ENCODE results near the gene EIF2B2. TPM values are rescaled to one million over a fixed set of nuclear protein-coding genes. Genes with fewer than 3 reads are reported as not detected.

The EIF2B2 gene
- total and polyA plus RNA-seq, 3 experiments from 2014 or later: 28.3 to 66.7 (median 57.4) TPM

DNA sequence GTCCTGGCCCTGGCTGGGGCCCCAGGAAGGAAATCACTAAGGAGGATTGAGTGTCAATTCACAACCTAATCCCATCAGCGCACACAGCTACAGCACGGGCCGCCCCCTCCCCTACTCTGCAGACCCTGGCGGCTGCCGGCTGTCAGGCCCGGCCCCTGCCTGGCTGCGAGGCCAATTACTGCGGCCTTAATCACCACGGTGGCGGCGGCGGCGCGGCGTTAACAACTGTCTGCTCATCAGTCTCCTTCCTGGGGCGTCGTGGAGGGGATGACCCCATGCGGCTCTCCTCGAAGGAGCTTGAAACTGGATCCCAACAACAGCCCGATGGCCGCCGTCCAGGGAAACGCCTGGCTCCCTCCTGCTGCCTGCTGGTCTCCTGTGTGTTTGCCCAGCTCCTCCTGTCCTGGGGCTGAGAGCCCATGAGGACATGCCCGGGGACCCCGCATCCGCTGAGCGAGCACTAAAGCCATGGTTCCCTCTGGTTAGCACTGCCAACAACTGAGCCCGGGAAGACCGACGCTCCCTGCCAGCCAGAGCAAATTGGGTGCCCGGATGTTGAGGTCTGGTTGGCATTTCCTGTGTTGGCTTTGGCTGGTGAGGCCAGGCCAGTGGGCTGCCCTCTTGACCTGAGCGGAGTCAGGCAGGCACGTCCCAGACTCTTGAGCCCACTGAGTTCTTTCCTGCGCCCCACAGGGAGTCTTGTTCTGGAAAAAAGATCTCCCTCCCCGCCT is 21.8 kb upstream of the EIF2B2 start:
- Histone ChIP-seq H3K4me1 (ENCODE audit: insufficient read depth, low read length) (no peaks in the 10 kb centered on the region), H3K4me3 (ENCODE audit: low read length) (no peak overlapping the region), H3K27me3 (ENCODE audit: insufficient read depth, low read length, poor library complexity, severe bottlenecking) (no peaks in the 10 kb centered on the region), H3K9me3 (ENCODE audit: low read length) (no peaks in the 10 kb centered on the region), H3K27ac (ENCODE audit: low read depth, low read length) (no peak overlapping the region), H3K36me3 (ENCODE audit: insufficient read depth, low read length) (no peaks in the 10 kb centered on the region)
- no peak for DNase-seq
- no peaks in the 10 kb centered on the region for H3K4me1 Mint-ChIP-seq
- CTCF ChIA-PET: no interaction called here
- H3K4me3 Mint-ChIP-seq: no peak overlapping the region
- peaks cover 0 to 7% of the 10 kb centered on the region in 2 donors for H3K27me3 Mint-ChIP-seq
- H3K27ac Mint-ChIP-seq: peak overlapping the region in 1 of 8 donors; percentile 79
- no peaks in the 10 kb centered on the region for H3K36me3 Mint-ChIP-seq
- POLR2A ChIA-PET: interaction anchor here (0.7 kb wide), 1 partner anchor 1738 kb away, joined by 5 read pairs; no protein-coding TSS in a partner anchor
- no peaks in the 10 kb centered on the region for H3K9me3 Mint-ChIP-seq

DNA sequence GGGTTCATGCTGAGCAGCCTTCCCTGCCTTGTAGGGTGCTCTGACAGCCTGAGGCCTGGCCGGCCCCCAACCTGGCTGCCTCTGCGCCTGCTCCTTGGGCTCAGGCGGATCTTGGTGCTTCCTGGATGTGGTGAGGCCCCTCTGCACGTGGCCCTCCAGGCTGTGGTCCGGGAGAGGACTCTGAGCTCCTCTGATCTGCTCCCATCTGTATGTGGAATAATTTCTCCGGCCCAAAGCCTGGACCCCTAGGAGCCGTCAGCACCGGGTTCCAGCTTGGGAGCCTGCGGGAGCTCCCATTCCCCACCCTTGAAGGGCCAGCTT is 21.3 kb upstream of the EIF2B2 start:
- no peak overlapping the region for H3K4me3 ChIP-seq (ENCODE audit: low read length)
- DNase-seq: no peak
- no peaks in the 10 kb centered on the region for H3K36me3 ChIP-seq (ENCODE audit: insufficient read depth, low read length)
- no peaks in the 10 kb centered on the region for H3K9me3 Mint-ChIP-seq
- H3K4me3 Mint-ChIP-seq: no peak overlapping the region
- no peaks in the 10 kb centered on the region for H3K36me3 Mint-ChIP-seq
- no peaks in the 10 kb centered on the region for H3K27me3 ChIP-seq (ENCODE audit: insufficient read depth, low read length, poor library complexity, severe bottlenecking)
- no peaks in the 10 kb centered on the region for H3K4me1 ChIP-seq (ENCODE audit: insufficient read depth, low read length)
- H3K4me1 Mint-ChIP-seq: no peaks in the 10 kb centered on the region
- H3K27me3 Mint-ChIP-seq: peaks cover 0 to 7% of the 10 kb centered on the region in 2 donors
- H3K27ac ChIP-seq (ENCODE audit: low read depth, low read length): no peak overlapping the region
- ChIA-PET CTCF (no interaction called here), POLR2A (interaction anchor here (0.7 kb wide), 1 partner anchor 1738 kb away, joined by 5 read pairs; no protein-coding TSS in a partner anchor)
- H3K9me3 ChIP-seq (ENCODE audit: low read length): no peaks in the 10 kb centered on the region
- H3K27ac Mint-ChIP-seq: peak overlapping the region in 1 of 8 donors; percentile 79

DNA sequence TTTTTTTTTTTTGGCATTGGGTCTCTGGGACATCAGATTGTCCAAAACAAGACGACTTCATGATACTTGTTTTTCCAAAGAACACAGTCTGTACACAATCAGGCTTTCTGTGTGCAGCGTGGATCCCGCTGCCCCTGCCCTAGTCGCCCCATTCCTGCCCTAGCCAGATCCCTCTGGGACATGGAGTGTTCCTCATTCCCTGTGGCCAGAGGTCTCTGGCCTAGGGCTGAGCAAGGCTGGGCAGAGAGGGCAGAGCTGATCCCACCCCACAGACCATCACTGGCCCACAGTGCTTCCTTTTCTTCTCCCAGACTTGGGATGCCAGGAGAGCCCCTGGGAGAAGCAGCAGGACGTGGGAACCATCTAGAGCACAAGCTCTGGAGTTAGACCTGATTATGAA is 20.9 kb upstream of the EIF2B2 start:
- Mint-ChIP-seq H3K4me1 (no peaks in the 10 kb centered on the region), H3K4me3 (no peak overlapping the region), H3K27ac (no peak overlapping the region), H3K36me3 (no peaks in the 10 kb centered on the region), H3K27me3 (peaks cover 0 to 7% of the 10 kb centered on the region in 2 donors), H3K9me3 (no peaks in the 10 kb centered on the region)
- no peaks in the 10 kb centered on the region for H3K36me3 ChIP-seq (ENCODE audit: insufficient read depth, low read length)
- no peak overlapping the region for H3K27ac ChIP-seq (ENCODE audit: low read depth, low read length)
- H3K4me1 ChIP-seq (ENCODE audit: insufficient read depth, low read length): no peaks in the 10 kb centered on the region
- ChIA-PET POLR2A (interaction anchor here (0.7 kb wide), 1 partner anchor 1738 kb away, joined by 5 read pairs; no protein-coding TSS in a partner anchor), CTCF (no interaction called here)
- H3K4me3 ChIP-seq (ENCODE audit: low read length): no peak overlapping the region
- H3K27me3 ChIP-seq (ENCODE audit: insufficient read depth, low read length, poor library complexity, severe bottlenecking): no peaks in the 10 kb centered on the region
- H3K9me3 ChIP-seq (ENCODE audit: low read length): no peaks in the 10 kb centered on the region
- DNase-seq: no peak

DNA sequence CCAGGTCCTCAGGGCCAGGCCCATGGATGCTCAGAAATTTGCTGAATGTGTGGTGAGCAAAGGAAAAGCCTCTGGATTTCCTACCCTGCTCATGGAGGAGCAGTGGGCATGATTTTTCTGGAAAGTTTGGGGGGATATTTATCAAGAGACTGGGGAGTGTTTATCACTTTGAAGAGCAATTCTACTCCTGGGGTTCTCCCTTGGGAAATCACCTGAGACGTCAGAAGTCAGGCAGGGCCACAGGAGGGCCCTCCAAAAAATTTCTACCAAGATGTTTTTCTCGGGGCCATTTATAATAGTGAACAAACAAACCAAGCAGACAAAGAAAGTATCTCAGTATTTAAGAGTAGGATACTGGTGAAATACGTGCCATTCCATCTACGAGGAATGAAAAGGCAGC is 20.1 kb upstream of the EIF2B2 start:
- DNase-seq: no peak
- H3K27ac ChIP-seq (ENCODE audit: low read depth, low read length): no peak overlapping the region
- H3K27me3 ChIP-seq (ENCODE audit: insufficient read depth, low read length, poor library complexity, severe bottlenecking): no peaks in the 10 kb centered on the region
- H3K9me3 ChIP-seq (ENCODE audit: low read length): no peaks in the 10 kb centered on the region
- H3K36me3 ChIP-seq (ENCODE audit: insufficient read depth, low read length): no peaks in the 10 kb centered on the region
- ChIA-PET POLR2A (no interaction called here), CTCF (no interaction called here)
- Mint-ChIP-seq H3K27ac (no peak overlapping the region), H3K9me3 (no peaks in the 10 kb centered on the region), H3K27me3 (peaks cover 0 to 5% of the 10 kb centered on the region in 2 donors), H3K4me1 (no peaks in the 10 kb centered on the region), H3K36me3 (no peaks in the 10 kb centered on the region), H3K4me3 (no peak overlapping the region)
- H3K4me3 ChIP-seq (ENCODE audit: low read length): no peak overlapping the region
- no peaks in the 10 kb centered on the region for H3K4me1 ChIP-seq (ENCODE audit: insufficient read depth, low read length)

DNA sequence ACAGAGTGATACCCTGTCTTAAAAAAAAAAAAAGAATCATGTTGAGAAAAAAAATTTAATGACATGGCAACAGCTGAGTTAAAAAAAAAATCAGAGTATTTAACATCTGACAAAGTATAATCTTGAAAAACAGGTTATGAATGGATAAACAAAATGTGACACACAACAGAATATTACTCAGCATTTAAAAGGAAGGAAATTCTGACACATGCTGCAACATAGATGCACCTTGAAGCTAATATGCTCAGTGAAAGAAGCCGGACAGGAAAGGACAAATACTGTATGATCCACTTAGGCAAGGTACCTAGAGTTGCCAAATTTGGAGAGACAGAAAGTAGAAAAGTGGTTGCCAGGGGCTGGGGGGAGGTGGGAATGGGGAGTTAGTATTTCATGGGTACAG is 19.4 kb upstream of the EIF2B2 start:
- H3K27ac Mint-ChIP-seq: peak overlapping the region in 1 of 8 donors; percentile 54
- no peaks in the 10 kb centered on the region for H3K9me3 Mint-ChIP-seq
- CTCF ChIA-PET: no interaction called here
- Histone ChIP-seq H3K27me3 (ENCODE audit: insufficient read depth, low read length, poor library complexity, severe bottlenecking) (no peaks in the 10 kb centered on the region), H3K36me3 (ENCODE audit: insufficient read depth, low read length) (no peaks in the 10 kb centered on the region), H3K9me3 (ENCODE audit: low read length) (no peaks in the 10 kb centered on the region), H3K4me1 (ENCODE audit: insufficient read depth, low read length) (no peaks in the 10 kb centered on the region), H3K27ac (ENCODE audit: low read depth, low read length) (no peak overlapping the region), H3K4me3 (ENCODE audit: low read length) (no peak overlapping the region)
- no peak overlapping the region for H3K4me3 Mint-ChIP-seq
- POLR2A ChIA-PET: interaction anchor here (1.0 kb wide), 1 partner anchor 20 kb away, joined by 3 read pairs; no protein-coding TSS in a partner anchor
- peaks cover 0 to 4% of the 10 kb centered on the region in 2 donors for H3K27me3 Mint-ChIP-seq
- no peaks in the 10 kb centered on the region for H3K36me3 Mint-ChIP-seq
- no peaks in the 10 kb centered on the region for H3K4me1 Mint-ChIP-seq
- DNase-seq: no peak

DNA sequence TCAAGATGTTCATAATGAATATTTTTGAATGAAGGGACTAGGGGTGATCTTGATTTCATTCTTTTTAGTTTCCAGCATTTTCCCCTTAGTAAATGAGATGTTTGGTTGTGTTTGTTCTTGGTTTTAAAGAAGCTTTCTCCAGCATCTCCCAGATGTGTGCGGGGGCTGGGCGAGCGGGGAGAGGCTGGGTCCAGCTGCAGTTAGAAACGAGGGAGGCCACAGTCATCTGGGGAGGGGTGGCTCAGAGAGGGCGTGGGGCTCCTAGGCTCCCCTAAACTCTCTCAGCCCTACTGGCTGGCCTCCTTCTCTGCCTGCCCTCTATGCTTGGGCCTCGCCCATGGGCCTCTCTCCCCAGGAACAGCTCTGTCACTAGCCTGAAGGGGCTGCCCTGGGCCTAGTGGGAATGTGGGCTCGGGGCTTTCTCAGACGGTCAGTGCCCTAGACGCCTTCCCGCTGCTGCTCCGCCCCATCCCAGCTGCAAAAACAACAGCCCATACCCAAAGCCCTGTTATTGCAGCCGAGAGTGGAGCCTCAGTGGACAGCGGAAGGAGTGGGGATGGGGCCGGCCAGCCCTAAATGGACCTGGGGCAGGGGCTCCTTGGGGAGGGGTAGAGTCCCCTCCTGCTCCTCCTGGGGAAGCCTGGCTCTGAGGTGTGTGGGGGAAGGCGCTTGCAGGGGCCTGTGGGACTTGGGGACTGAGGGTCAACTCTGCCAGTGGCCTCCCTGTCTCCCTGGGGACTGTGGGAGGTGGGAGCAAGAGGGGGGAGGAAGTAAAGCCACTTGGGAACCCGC is 18.3 kb upstream of the EIF2B2 start:
- no peaks in the 10 kb centered on the region for H3K36me3 ChIP-seq (ENCODE audit: insufficient read depth, low read length)
- Mint-ChIP-seq H3K27ac (peak overlapping the region in 1 of 8 donors; percentile 79), H3K36me3 (no peaks in the 10 kb centered on the region), H3K9me3 (no peaks in the 10 kb centered on the region), H3K4me3 (no peak overlapping the region), H3K4me1 (no peaks in the 10 kb centered on the region), H3K27me3 (peaks cover 0 to 1% of the 10 kb centered on the region in 2 donors)
- H3K9me3 ChIP-seq (ENCODE audit: low read length): no peaks in the 10 kb centered on the region
- no peak for DNase-seq
- no peaks in the 10 kb centered on the region for H3K4me1 ChIP-seq (ENCODE audit: insufficient read depth, low read length)
- no peaks in the 10 kb centered on the region for H3K27me3 ChIP-seq (ENCODE audit: insufficient read depth, low read length, poor library complexity, severe bottlenecking)
- no peak overlapping the region for H3K27ac ChIP-seq (ENCODE audit: low read depth, low read length)
- ChIA-PET POLR2A (interaction anchor here (1.0 kb wide), 1 partner anchor 19 kb away, joined by 3 read pairs; no protein-coding TSS in a partner anchor), CTCF (interaction anchor here (1.2 kb wide), 1 partner anchor 34 kb away, joined by 3 read pairs; no protein-coding TSS in a partner anchor)
- H3K4me3 ChIP-seq (ENCODE audit: low read length): no peak overlapping the region

DNA sequence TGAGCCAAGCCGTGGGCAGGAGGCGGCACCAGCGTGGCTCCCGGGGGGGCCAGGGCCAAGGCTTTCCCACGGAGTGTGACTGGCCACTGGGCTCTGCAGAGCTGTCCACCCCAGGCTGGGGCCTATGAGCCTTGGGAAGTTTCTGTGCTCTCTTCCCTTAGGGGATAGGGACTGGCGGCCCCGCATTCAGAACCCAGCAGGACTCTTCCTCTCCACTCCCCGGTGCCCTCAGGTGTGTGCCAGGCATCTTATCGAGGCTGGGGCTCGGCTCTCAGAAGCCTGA is 17.8 kb upstream of the EIF2B2 start:
- ChIA-PET POLR2A (no interaction called here), CTCF (interaction anchor here (1.2 kb wide), 1 partner anchor 34 kb away, joined by 3 read pairs; no protein-coding TSS in a partner anchor)
- H3K9me3 ChIP-seq (ENCODE audit: low read length): no peaks in the 10 kb centered on the region
- Mint-ChIP-seq H3K36me3 (no peaks in the 10 kb centered on the region), H3K27ac (no peak overlapping the region), H3K4me1 (no peaks in the 10 kb centered on the region), H3K27me3 (peaks cover 0 to 1% of the 10 kb centered on the region in 2 donors), H3K4me3 (no peak overlapping the region), H3K9me3 (no peaks in the 10 kb centered on the region)
- H3K4me1 ChIP-seq (ENCODE audit: insufficient read depth, low read length): no peaks in the 10 kb centered on the region
- no peak for DNase-seq
- H3K27me3 ChIP-seq (ENCODE audit: insufficient read depth, low read length, poor library complexity, severe bottlenecking): no peaks in the 10 kb centered on the region
- H3K4me3 ChIP-seq (ENCODE audit: low read length): no peak overlapping the region
- no peak overlapping the region for H3K27ac ChIP-seq (ENCODE audit: low read depth, low read length)
- no peaks in the 10 kb centered on the region for H3K36me3 ChIP-seq (ENCODE audit: insufficient read depth, low read length)

DNA sequence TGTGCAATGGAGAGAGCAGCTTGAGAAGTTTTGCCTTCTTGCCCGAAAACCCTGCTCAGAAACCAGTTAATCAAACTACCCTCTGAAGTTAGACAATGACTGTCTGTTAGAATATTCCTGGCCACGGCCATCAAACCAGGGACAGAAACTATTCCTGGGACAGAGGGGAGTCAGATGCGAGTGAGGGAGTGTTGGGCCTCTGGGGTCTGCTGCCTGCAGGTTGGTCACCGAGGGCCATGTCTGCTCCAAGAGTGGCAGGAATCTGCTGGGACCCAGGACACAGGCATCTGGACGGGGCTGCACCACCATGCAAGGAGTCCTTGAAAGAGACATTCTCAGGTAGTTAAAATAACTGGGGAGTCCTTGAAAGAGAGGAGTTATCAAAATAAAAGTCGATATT is 16.9 kb upstream of the EIF2B2 start:
- H3K27ac ChIP-seq (ENCODE audit: low read depth, low read length): no peak overlapping the region
- peak overlapping the region in 1 of 8 donors; percentile 68 for H3K27ac Mint-ChIP-seq
- no peaks in the 10 kb centered on the region for H3K9me3 ChIP-seq (ENCODE audit: low read length)
- no peaks in the 10 kb centered on the region for H3K9me3 Mint-ChIP-seq
- H3K4me1 ChIP-seq (ENCODE audit: insufficient read depth, low read length): no peaks in the 10 kb centered on the region
- H3K36me3 Mint-ChIP-seq: no peaks in the 10 kb centered on the region
- H3K4me3 ChIP-seq (ENCODE audit: low read length): no peak overlapping the region
- H3K4me1 Mint-ChIP-seq: no peaks in the 10 kb centered on the region
- DNase-seq: no peak
- no peak overlapping the region for H3K4me3 Mint-ChIP-seq
- no peaks in the 10 kb centered on the region for H3K27me3 ChIP-seq (ENCODE audit: insufficient read depth, low read length, poor library complexity, severe bottlenecking)
- ChIA-PET POLR2A (no interaction called here), CTCF (interaction anchor here (1.2 kb wide), 1 partner anchor 33 kb away, joined by 3 read pairs; no protein-coding TSS in a partner anchor)
- no peaks in the 10 kb centered on the region for H3K36me3 ChIP-seq (ENCODE audit: insufficient read depth, low read length)
- H3K27me3 Mint-ChIP-seq: peaks cover 1 to 3% of the 10 kb centered on the region in 2 donors

Data from CD8-positive, alpha-beta memory T cell (primary cell).